HCT116 (cell line): ENCODE results near the gene LYSMD4. TPM values are rescaled to one million over a fixed set of nuclear protein-coding genes. Genes with fewer than 3 reads are reported as not detected.

ENCODE experiments used
- ATAC-seq: fragments of 200-7000 bp; cut with Tn5 transposase; 2 replicates; pipeline ENCODE4 v1.9.1; 2020; ENCODE audit warnings: mild to moderate bottlenecking, moderate library complexity
- BruUV-seq: library from RNA; stranded (reverse); fragments of 400-500 nt; replicated peaks from 2 replicates; lab custom pipeline; 2021; lab: Mats Ljungman, UMichigan
- CTCF ChIA-PET: fragments of 300-600 bp; sonication (Branson Sonifier 250); formaldehyde crosslinking; loops from one replicate; lab custom pipeline; 2021; ENCODE audit warnings: antibody characterized with exemption; lab: Charles Lee
- POLR2A ChIA-PET: fragments of 300-600, 350-600 bp; sonication (Branson Sonifier 250); formaldehyde crosslinking; loops from one replicate; lab custom pipeline; 2021; ENCODE audit warnings: antibody characterized with exemption; lab: Charles Lee
- RAD21 ChIA-PET, 2 experiments: fragments of 300-600 bp; sonication (Branson Sonifier 250); formaldehyde crosslinking; loops; one replicate each; lab custom pipeline; 2023; ENCODE audit warnings: low total read pairs in 2 of 2; ENCODE audit not compliant: uncharacterized antibody in 2 of 2, unreplicated experiment in 2 of 2, low non-redundant PET in 1 of 2; lab: Charles Lee
- DNase-seq: peaks from one replicate; pipeline ENCODE4 v3.0.0-alpha.2; 2010; ENCODE audit warnings: low read depth, low spot score
- H2AFZ ChIP-seq: fragments of 200-600 bp; shearing (Covaris generic), sonication (generic); 2 replicates; pipeline ENCODE4 v1.6.1; 2017; ENCODE audit warnings: low read depth, mixed run types, mixed read lengths, antibody characterized with exemption, low read length; ENCODE audit not compliant: poor library complexity, severe bottlenecking
- H3K27ac ChIP-seq: 2 replicates; pipeline ENCODE4 v1.5.1; 2012; ENCODE audit warnings: low read depth, low read length
- H3K27me3 ChIP-seq: fragments of 200-600 bp; sonication (generic); 2 replicates; pipeline ENCODE4 v1.6.1; 2016; ENCODE audit warnings: mixed run types, low read length, mixed read lengths; ENCODE audit not compliant: insufficient read depth
- H3K36me3 ChIP-seq, 2 experiments: fragments of 200-500 bp in 1 of 2; fragments of 200-600 bp in 1 of 2; sonication (Bioruptor generic) in 1 of 2; sonication (generic) in 1 of 2; 2 replicates each; pipeline versions ENCODE4 v1.5.1 to v1.6.1; 2014 to 2016; ENCODE audit warnings: low read length in 2 of 2, inconsistent platforms in 1 of 2, mixed read lengths in 1 of 2, mixed run types in 1 of 2; ENCODE audit not compliant: insufficient read depth in 2 of 2, control insufficient read depth in 1 of 2
- H3K4me1 ChIP-seq, 2 experiments: fragments of 200-600 bp in 1 of 2; sonication (generic) in 1 of 2; 2 replicates each; pipeline versions ENCODE4 v1.5.1 to v1.6.1; 2012 to 2017; ENCODE audit warnings: low read length in 2 of 2, inconsistent platforms in 1 of 2, mild to moderate bottlenecking in 1 of 2, mixed read lengths in 1 of 2, mixed run types in 1 of 2, moderate library complexity in 1 of 2; ENCODE audit not compliant: insufficient read depth in 2 of 2, control insufficient read depth in 1 of 2
- H3K4me2 ChIP-seq: fragments of 200-600 bp; sonication (generic); 2 replicates; pipeline ENCODE4 v1.6.1; 2017; ENCODE audit warnings: mixed run types, low read length, mixed read lengths
- H3K4me3 ChIP-seq, 2 experiments: fragments of 200-600 bp in 1 of 2; sonication (generic) in 1 of 2; replicated peaks in 1 of 2; 2 replicates each; pipeline ENCODE4 v1.5.1; 2011 to 2016; ENCODE audit warnings: low read length in 2 of 2, control low read depth in 1 of 2, low read depth in 1 of 2, mild to moderate bottlenecking in 1 of 2, mixed read lengths in 1 of 2, mixed run types in 1 of 2
- H3K79me2 ChIP-seq: fragments of 200-600 bp; sonication (generic); 2 replicates; pipeline ENCODE4 v1.6.1; 2017; ENCODE audit warnings: mild to moderate bottlenecking, mixed run types, low read length, moderate library complexity, mixed read lengths; ENCODE audit not compliant: insufficient read depth
- H3K9ac ChIP-seq: fragments of 200-600 bp; sonication (generic); 2 replicates; pipeline ENCODE4 v1.6.1; 2016; ENCODE audit warnings: low read length, mixed read lengths
- H3K9me2 ChIP-seq: fragments of 200-600 bp; sonication (generic), shearing (Covaris generic); 2 replicates; pipeline ENCODE4 v1.6.1; 2017; ENCODE audit warnings: mixed run types, mild to moderate bottlenecking, moderate library complexity; ENCODE audit not compliant: insufficient read depth
- H3K9me3 ChIP-seq, 2 experiments: fragments of 200-500 bp in 1 of 2; fragments of 200-600 bp in 1 of 2; sonication (Bioruptor generic) in 1 of 2; sonication (generic) in 1 of 2; 2 replicates each; pipeline ENCODE4 v1.6.1; 2014 to 2017; ENCODE audit warnings: low read length in 2 of 2, mixed read lengths in 2 of 2, inconsistent platforms in 1 of 2, low read depth in 1 of 2, mild to moderate bottlenecking in 1 of 2, mixed run types in 1 of 2, moderate library complexity in 1 of 2; ENCODE audit not compliant: control insufficient read depth in 1 of 2, insufficient read depth in 1 of 2
- H4K20me1 ChIP-seq: fragments of 200-600 bp; sonication (generic), shearing (Covaris generic); 2 replicates; pipeline ENCODE4 v1.6.1; 2017; ENCODE audit warnings: mixed run types, mild to moderate bottlenecking, moderate library complexity; ENCODE audit not compliant: insufficient read depth
- CBX3 ChIP-seq: IDR thresholded peaks from 2 replicates; pipeline ENCODE4 v1.6.1; 2012; ENCODE audit warnings: low read depth
- CEBPB ChIP-seq: IDR thresholded peaks from 2 replicates; pipeline ENCODE4 v1.6.1; 2012; ENCODE audit warnings: low read depth
- EGR1 ChIP-seq: IDR thresholded peaks from 2 replicates; pipeline ENCODE4 v1.6.1; 2012; ENCODE audit warnings: low read depth
- ELF1 ChIP-seq: IDR thresholded peaks from 2 replicates; pipeline ENCODE4 v1.6.1; 2012; ENCODE audit warnings: low read depth, borderline replicate concordance
- EZH2 ChIP-seq: fragments of 200-600 bp; sonication (generic); IDR thresholded peaks from 2 replicates; pipeline ENCODE4 v1.6.1; 2017; ENCODE audit warnings: antibody characterized with exemption, mixed run types
- EZH2phosphoT487 ChIP-seq: fragments of 200-600 bp; IDR thresholded peaks from 2 replicates; pipeline ENCODE4 v1.6.1; 2018; ENCODE audit warnings: antibody characterized with exemption, borderline replicate concordance
- JUND ChIP-seq: IDR thresholded peaks from 2 replicates; pipeline ENCODE4 v1.6.1; 2012
- POLR2A ChIP-seq: IDR thresholded peaks from 2 replicates; pipeline ENCODE4 v1.7.0; 2011; ENCODE audit warnings: borderline replicate concordance; ENCODE audit not compliant: insufficient read depth, insufficient read length; ENCODE audit errors: extremely low read depth
- POLR2AphosphoS5 ChIP-seq: IDR thresholded peaks from 2 replicates; pipeline ENCODE4 v1.6.1; 2011; ENCODE audit warnings: mild to moderate bottlenecking, low read depth, low read length, moderate library complexity
- RAD21 ChIP-seq: IDR thresholded peaks from 2 replicates; pipeline ENCODE4 v1.6.1; 2012; ENCODE audit warnings: low read depth, mild to moderate bottlenecking
- SIN3A ChIP-seq: IDR thresholded peaks from 2 replicates; pipeline ENCODE4 v1.6.1; 2012; ENCODE audit warnings: low read depth
- YY1 ChIP-seq: IDR thresholded peaks from 2 replicates; pipeline ENCODE4 v1.6.1; 2011; ENCODE audit warnings: low read length, low read depth, moderate library complexity, mild to moderate bottlenecking; ENCODE audit not compliant: insufficient replicate concordance; ENCODE audit errors: extremely low read depth
- ZFX ChIP-seq: fragments of 450-650 bp; IDR thresholded peaks from 2 replicates; pipeline ENCODE4 v1.6.1; 2017
- ZNF274 ChIP-seq: fragments of 200-500 bp; sonication (Bioruptor generic); IDR thresholded peaks from 2 replicates; pipeline ENCODE4 v1.6.1; 2014; ENCODE audit warnings: mild to moderate bottlenecking, low read depth, low read length, inconsistent platforms
- intact Hi-C: fragments of 100-400 bp; cut with micrococcal nuclease; formaldehyde crosslinking; loops from 2 replicates; pipeline ENCODE4 v1.10.0; 2022
- total RNA-seq: library from RNA; stranded (reverse); gene quantifications from one replicate; pipeline ENCODE4 v1.2.1, GENCODE V29; 2021; ENCODE audit not compliant: unreplicated experiment
- TF ChIP-seq, protein P1 (sequence below): IDR thresholded peaks from 2 replicates; pipeline ENCODE4 v1.6.1; 2011; ENCODE audit warnings: mild to moderate bottlenecking, low read length, moderate library complexity; ENCODE audit not compliant: insufficient replicate concordance; ENCODE audit errors: extremely low read depth
- TF ChIP-seq, protein P2 (sequence below): IDR thresholded peaks from 2 replicates; pipeline ENCODE4 v1.6.1; 2012

The LYSMD4 gene
- total RNA-seq, 1 experiment from 2014 or later = 8.6 TPM

DNA sequence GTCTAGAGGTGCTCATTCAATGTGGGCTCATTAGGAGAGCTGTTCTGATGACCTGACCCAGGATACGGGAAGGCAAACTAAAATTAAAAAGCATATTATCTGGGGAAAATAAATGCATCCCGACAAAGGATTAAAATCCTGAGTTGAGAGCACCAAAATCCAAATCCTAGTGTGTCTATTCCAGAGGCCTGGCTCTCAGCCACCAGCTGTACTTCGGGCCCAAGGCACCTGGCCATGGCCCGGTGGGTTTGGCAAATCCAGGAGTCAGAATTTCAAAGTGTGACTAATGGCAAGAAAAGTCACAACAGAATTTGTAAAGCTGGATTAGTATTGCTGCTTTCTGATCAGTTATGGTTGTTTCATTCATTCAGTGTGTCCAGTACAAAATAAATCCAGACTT lies 2.6 kb upstream of the LYSMD4 start:
- DNase-seq = no peak
- Histone ChIP-seq H3K4me1 (peaks cover 3 to 13% of the 10 kb centered on the region in 2 experiments; a peak in 3 of 4 replicates), H3K9me3 (no peaks in the 10 kb centered on the region), H3K27ac (no peak overlapping the region), H3K4me3 (no peak overlapping the region), H3K79me2 (no peaks in the 10 kb centered on the region), H3K36me3 (no peaks in the 10 kb centered on the region), H2AFZ (no peak overlapping the region), H3K4me2 (no peak overlapping the region), H3K9me2 (no peaks in the 10 kb centered on the region), H3K27me3 (no peaks in the 10 kb centered on the region), H3K9ac (no peak overlapping the region), H4K20me1 (no peaks in the 10 kb centered on the region)
- BruUV-seq = no TSS peak
- ATAC-seq = no peak
- ChIA-PET RAD21 (no interaction called here), CTCF (no interaction called here), POLR2A (no interaction called here)
- intact Hi-C loops = no loop called here
- TF ChIP-seq POLR2A (no peak), RAD21 (no peak), EZH2phosphoT487 (no peak), POLR2AphosphoS5 (no peak), EZH2 (no peak), CEBPB (no peak), CBX3 (no peak), JUND (no peak)
- TF ChIP-seq, protein P1, sequence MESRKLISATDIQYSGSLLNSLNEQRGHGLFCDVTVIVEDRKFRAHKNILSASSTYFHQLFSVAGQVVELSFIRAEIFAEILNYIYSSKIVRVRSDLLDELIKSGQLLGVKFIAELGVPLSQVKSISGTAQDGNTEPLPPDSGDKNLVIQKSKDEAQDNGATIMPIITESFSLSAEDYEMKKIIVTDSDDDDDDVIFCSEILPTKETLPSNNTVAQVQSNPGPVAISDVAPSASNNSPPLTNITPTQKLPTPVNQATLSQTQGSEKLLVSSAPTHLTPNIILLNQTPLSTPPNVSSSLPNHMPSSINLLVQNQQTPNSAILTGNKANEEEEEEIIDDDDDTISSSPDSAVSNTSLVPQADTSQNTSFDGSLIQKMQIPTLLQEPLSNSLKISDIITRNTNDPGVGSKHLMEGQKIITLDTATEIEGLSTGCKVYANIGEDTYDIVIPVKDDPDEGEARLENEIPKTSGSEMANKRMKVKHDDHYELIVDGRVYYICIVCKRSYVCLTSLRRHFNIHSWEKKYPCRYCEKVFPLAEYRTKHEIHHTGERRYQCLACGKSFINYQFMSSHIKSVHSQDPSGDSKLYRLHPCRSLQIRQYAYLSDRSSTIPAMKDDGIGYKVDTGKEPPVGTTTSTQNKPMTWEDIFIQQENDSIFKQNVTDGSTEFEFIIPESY = no peak

- Histone ChIP-seq H3K27me3 (no peaks in the 10 kb centered on the region), H3K27ac (no peak overlapping the region), H3K9me3 (no peaks in the 10 kb centered on the region), H3K79me2 (no peaks in the 10 kb centered on the region), H2AFZ (no peak overlapping the region), H3K4me3 (no peak overlapping the region), H4K20me1 (no peaks in the 10 kb centered on the region), H3K4me2 (no peak overlapping the region), H3K36me3 (no peaks in the 10 kb centered on the region), H3K9ac (no peak overlapping the region), H3K9me2 (no peaks in the 10 kb centered on the region), H3K4me1 (peaks cover 3 to 13% of the 10 kb centered on the region in 2 experiments; a peak in 3 of 4 replicates)
- intact Hi-C loops = no loop called here
- BruUV-seq = no TSS peak
- CTCF ChIA-PET = no interaction called here
- POLR2A ChIA-PET = interaction anchor here (1.6 kb wide), 1 partner anchor 22 kb away, joined by 5 read pairs; no protein-coding TSS in a partner anchor
- no peak for ATAC-seq
- no peak for DNase-seq
- RAD21 ChIA-PET = no interaction called here
- TF ChIP-seq RAD21 (no peak), EZH2phosphoT487 (no peak), CBX3 (no peak), ZFX (no peak), EGR1 (no peak), JUND (no peak), YY1 (no peak), ELF1 (no peak), POLR2A (no peak), SIN3A (no peak), ZNF274 (no peak)
- TF ChIP-seq, protein P2, sequence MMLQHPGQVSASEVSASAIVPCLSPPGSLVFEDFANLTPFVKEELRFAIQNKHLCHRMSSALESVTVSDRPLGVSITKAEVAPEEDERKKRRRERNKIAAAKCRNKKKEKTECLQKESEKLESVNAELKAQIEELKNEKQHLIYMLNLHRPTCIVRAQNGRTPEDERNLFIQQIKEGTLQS = no peak
- TF ChIP-seq, protein P1 = no peak
Measured at GRCh38 chr15:99734575-99734974, 1.3 kb upstream of the LYSMD4 start.
